DMS53 (cell line): ENCODE results near the gene ITFG2.

Source experiments
- DNase-seq: peaks from one replicate; lab custom pipeline; 2025; lab: John Stamatoyannopoulos, UW

The ITFG2 gene

DNA sequence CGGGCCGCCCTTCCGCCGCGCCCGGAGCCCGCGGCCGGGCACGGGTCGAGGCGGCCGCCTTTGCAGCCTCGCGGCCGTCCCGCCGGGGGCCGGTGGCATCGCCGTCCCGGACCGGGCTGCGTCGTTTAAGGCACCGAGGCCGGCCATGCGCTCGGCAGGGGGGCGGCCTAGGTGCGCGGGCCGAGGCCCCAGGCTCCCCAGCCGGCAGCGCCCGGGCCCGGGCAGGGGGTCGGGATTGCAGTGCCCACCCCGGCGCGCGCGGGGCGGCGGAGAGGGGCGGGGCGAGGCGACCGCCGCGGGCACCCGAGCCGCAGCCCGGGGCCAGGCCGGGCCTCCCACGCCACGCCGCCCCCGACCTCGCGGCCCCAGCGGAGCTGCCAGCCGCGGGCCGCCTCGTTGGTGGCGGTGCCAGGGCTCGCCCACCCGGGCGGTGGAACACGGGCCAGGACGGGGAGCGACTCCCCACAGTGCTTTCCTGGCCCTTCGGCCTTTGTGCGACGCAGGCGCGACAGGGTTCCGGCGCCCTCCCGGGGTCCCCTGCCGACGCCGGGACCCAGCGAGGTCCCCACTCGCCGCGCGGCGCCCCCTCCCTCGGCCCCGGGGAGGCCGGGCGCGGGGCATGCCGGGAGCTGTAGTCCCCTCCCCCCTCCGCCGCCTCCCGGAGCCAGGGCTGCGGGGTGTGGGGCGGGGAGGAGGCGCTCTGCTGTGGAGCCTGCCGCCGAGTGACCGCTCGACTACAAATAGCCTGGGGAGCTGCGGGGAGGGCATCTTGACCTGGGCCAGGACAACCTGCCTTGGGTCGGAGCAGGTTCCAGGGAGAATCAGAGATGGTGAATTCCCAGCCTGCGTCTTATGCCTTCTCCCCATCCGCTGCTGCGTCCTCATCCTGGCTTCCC lies 16.9 kb upstream of the ITFG2 start:
- DNase-seq, result peak; percentile 88

DNA sequence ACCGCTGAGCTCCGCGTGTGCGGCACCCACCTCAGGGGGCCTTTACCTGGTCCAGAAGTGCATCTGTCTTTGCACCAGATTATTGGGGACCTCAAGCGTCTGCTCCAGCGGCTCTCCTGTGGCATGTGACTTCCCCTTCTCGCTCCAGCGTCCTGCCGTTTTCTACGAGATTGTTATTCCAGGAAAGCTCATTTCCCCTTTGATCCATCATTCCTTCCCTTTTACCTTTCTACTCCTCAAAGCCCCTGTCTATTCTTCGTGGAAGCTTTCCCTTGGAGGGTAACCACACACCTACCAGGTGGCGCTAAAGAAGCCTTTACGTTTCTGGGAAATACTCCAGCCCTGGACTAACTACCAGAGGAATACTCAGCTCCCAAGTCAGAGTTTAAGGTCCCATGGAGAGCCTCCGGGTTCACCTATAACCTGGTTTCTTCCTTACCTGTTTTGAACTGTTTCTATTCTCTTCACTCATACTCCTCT lies 16.2 kb upstream of the ITFG2 start:
- peak; percentile 65 for DNase-seq

DNA sequence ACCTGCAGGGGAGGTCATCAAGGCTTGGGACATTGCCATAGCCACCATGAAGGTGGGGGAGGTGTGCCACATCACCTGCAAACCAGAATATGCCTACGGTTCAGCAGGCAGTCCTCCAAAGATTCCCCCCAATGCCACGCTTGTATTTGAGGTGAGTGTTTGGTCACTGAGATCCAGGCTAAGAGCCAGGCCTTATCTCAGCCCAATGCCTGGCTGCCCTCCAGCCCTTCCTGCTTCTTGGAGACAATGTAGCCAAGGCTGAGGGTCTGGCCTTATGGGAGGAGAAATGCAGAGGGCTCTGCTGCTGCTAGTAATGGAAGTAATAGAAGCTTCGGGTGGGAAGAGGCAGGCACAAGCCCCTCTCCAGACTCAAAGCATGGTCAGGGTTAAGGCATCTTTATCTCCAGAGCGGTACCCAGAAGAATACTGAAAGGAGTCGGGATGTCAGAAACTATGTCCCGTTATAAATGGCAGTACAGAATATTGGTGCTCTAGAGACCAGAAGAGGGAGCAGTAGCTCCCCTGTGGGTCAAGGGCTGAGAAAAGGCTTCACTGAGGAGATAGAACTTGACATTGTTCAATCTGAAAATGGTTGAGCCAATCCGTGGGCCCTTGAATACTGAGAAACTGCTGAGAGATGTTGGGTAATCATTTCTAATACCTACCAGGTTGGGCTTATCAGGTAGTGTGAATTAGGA lies 14.6 kb upstream of the ITFG2 start:
- no peak for DNase-seq

DNA sequence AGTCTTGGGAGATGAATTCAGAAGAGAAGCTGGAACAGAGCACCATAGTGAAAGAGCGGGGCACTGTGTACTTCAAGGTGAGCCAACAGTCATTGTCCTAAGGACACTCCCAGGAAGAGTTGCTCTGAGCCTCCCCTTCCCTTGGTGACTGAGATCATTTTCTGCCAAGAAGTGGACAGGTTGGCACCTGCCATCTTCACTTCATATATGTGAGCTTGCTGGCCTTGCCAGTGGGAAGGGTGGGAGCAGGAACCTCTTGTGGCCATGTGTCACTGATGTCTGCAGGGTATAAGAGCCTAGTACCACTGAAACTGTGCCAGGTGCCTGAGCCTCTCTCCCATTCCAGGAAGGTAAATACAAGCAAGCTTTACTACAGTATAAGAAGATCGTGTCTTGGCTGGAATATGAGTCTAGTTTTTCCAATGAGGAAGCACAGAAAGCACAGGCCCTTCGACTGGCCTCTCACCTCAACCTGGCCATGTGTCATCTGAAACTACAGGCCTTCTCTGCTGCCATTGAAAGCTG lies 12.4 kb upstream of the ITFG2 start:
- no peak for DNase-seq

DNA sequence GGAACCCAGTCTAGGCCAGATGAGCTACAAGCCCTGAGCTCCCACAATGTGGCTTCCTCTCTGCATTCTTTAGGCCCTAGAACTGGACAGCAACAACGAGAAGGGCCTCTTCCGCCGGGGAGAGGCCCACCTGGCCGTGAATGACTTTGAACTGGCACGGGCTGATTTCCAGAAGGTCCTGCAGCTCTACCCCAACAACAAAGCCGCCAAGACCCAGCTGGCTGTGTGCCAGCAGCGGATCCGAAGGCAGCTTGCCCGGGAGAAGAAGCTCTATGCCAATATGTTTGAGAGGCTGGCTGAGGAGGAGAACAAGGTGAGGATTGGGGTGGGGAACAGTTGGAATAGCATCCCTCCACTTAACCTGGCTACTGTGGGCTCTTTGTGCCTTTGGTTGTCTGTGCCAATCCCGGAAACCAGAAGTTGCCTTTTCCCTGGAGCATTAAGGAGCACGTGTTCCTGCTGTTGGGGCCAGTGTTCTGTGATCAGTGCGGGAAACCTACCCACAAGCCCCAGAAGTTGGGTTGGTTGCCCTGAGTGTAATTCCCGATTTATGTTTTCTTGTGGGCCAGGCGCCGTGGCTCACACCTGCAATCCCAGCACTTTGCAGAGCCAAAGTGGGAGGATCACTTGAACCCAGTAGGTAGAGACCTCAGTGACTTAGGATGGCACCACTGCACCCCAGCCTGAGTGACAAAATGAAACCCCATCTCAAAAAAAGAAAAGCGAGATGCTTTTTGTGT lies 11.3 kb upstream of the ITFG2 start:
- no peak for DNase-seq

DNA sequence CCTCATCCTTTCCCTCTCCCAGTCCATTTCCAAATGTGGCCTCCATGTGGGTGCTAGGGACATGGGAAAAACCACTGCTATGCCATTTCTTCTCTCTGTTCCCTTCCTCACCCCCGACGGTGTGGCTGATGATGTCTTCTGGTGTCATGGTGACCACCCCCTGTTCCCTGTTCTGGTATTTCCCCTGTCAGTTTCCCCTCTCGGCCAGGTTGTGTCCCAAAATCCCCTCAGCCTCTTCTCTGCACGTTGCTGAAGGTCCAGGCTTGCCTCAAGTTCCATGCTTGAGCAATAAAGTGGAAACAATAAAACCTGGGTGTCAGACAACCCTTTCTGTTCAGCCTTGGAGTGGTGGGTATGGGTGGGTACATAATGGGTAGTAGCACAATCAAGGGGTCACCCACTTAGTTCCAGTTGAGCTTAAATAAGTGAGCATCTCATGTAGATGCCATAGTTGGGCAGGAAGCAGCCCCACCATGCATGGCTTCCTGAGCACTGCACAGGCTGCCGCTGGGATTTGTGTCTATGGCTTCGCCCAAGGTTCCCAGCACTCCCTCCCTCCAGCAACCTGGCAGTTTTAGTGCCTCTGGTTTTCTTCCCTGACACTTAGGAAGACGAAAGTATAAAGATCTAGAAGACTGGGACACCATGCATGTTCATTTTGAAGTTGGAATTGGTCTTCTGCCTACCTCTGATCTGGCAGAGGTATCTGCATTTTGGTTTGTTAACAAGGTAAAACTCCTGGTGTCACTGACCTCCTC lies 8.7 kb upstream of the ITFG2 start:
- DNase-seq, result no peak

DNA sequence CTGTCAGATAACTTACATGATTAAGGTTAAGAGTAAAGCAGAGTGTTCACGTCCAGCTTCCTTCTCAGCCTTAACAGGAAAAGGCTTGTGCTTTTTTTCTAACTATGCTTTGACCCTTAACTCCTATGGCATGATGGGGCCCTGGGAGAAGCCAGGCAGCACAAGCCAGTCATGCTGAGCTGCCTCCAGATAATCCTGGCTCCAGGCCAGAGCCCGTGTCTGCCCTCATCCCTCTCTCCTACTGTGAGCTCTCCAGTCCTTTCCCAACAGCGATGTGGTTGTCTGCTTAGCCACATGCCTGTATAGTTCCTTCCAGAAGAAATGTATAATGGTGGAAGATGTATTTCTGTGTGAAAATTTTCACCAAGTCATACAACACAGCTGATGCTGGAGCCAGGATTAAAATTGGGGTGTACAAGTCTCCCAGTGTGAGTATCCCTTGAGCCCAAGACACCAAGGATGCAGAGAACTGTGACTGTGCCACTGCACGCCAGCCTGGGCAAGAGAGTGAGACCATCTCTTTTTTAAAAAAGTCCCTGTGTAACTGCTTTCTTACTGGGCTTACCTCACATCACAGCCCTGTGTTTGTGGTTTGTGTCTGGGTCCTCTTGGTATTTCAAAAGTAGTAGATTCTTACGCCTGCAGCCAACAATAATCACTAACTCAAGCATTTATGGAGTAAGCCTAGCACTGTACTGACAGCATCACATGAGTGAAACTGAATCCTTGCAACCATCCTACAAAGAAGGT lies 7.9 kb upstream of the ITFG2 start:
- DNase-seq, result no peak

DNA sequence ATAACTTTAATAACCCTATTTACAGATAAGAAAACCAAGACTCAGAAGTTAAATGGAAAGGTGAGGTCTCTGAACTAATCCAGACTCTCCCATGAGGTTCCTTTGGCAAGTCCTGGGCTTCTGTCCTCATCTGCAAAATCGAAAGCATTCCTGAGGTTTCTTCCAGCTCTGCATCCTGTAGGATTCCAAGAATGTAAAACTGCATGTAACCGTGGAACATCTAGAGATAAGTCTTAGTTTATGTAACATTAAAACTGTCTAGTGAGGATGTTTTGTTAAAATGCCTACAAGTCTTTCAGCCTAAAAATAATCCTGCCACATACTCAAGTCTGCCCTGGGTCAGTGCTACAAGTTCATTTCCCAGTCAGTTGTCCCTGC lies 7.3 kb upstream of the ITFG2 start:
- DNase-seq, result no peak

DNA sequence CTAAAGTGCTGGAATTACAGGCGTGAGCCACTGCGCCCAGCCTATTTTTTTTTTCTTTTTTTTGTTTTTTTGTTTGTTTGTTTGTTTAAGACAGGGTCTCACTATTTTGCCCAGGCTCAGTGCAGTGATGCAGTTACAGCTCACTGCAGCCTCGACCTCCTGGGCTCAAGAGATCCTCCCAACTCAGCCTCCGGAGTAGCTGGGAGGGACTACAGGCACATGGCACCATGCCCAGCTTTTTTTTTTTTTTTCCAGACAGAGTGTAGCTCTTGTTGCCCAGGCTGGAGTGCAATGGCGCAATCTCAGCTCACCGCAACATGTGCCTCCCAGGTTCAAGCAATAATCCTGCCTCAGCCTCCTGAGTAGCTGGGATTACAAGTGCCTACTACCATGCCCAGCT lies 5.8 kb upstream of the ITFG2 start:
- no peak for DNase-seq

DNA sequence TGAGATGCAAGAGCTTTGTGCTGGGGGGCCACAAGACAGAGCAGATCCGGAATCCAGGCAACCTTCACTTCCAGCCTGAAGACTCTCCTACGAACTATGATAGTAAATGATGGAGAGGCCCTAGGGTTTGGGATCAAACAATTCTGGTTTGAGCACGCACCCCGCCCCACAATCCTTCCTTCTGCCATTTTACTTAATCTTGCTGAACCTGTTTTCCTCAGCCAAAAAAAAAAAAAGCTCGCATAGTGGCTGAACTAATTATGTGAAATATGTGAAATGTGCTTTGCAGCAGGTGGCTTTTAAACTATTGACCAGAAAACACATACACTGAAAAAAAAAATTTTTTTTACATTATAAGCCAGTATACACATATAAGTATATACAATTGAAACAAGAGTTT lies 667 bp upstream of the ITFG2 start:
- DNase-seq, result peak; percentile 64

DNA sequence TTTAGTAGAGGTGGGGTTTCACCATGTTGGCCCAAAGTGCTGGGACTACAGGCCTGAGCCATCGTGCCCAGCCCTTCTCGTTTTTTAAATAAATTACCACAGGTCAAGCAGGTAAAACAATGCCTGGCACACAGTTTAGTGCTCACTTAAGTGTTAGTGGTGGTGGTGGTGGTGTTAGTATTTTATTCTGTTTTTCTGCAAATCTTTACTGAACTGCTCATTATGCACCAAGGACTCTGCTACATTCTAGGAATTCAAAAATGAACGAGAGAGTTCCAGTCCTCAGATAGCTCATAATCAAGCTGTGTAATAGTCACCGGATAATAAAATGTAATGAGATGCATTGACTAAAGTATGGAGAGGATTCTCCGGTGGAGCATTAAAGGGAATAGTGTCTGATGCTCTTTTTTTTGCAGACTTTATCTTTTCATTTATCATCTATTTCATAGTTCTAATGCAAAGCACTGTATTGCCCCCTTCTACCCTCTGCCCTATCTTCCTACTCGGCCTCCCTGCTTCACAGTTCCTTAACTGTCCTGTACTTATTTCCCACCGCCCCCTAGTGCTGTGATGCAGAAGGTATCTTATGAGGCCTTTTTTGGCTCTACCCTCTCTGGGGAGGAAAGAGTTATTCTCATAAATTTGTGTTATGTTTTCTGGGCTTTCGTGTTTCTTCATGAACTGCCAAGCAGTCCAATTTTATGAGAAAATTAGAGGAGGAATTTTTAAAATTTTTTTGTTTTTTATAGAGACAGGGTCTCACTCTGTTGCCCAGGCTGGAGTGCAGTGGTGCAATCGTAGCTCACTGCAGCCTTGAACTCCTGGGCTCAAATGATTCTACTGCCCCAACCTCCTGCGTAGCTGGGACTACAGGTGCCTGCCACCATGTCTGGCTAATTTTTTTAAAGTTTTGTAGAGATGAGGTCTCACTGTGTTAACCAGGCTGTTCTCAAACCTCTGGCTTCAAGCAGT lies 1.0 kb downstream of the ITFG2 start:
- peak; percentile 90 for DNase-seq

DNA sequence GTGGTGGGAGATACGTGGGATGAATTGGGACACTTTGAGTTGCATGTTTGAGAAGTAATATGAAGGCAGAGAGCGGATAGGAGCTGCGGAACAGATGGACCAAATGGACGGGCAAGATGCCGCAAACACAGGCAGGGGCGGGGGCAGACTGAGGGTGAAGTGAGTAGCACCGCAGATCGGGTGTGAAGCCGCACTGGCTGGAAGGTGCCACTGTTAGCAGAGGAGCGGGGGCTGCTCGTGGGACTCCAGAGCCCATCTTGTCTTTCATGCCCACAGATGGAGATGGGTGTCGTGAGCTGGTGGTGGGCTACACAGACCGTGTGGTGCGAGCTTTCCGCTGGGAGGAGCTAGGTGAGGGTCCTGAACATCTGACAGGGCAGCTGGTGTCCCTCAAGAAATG lies 7.3 kb downstream of the ITFG2 start:
- DNase-seq, result no peak

DNA sequence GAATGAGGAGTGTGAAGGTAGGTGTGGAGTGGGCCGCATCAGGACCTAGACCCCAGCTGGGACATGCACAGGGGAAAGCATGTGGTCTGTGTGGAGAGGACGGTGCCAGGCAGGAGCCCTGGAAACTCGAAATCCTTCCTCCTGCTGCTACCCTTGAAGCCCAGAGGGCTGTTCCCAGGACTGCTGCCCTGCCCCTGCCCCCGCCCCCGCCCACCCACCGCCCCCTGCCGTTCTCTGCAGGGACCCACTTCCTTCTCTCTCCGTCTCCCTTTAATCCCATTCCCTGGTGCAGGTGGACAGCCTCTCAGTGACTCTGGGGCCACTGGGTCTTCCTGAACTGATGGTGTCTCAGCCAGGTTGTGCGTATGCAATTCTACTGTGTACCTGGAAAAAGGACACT lies 8.0 kb downstream of the ITFG2 start:
- DNase-seq, result no peak

DNA sequence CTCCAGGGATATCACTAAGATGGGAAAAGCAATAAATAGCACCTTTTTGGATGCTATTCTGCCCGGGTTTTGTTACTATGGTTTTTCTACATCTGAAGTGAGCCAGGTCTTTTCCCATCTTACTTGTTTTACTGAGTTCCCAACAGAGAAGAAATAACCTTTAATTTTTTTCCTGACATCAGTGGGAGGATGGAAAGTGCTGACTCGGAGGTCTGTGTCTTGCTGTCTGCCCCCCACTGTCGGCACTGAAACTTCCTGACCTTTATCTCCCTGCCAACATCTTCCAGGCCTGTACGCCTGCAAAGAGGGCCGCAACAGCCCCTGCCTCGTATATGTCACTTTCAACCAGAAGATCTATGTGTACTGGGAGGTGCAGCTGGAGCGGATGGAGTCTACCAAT lies 11.0 kb downstream of the ITFG2 start:
- DNase-seq, result no peak

DNA sequence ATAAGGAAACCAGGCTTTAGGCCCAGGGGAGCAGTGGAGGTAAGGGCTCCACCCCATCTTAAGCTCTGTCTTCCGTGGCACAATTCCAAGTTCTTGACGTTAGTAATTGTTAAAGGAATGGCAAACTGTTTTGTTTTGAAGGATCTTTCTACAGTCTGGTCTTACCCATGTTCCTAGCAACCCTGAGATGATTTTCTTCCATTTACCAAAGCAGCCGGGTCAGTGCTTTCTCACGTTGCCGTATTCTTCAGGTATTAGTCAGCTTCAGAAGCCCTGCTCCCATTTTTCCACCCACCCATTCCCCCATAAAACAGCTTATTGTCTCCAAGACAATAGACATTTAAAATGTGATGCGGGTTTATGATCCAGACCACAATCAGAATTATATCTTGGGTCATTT lies 12.1 kb downstream of the ITFG2 start:
- no peak for DNase-seq

DNA sequence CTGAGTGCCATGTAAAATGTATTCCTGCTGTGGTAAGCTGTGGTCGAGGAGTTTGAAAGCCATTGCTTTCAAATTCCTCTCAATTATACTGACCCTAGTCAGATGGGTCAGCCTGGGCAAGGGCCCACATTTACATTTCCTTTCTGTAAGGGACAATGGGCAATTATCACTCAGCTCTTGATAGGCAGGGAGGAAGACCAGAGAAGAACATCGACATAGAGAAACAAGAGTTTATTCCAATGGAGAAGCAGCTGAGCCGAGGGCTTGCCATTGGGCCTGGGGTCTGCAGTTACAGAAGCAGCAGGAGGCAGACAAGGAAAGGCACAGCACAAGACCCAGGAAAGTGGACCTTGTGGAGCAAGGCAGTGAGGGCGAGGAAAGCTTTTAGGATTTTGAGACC lies 12.7 kb downstream of the ITFG2 start:
- DNase-seq, result no peak

DNA sequence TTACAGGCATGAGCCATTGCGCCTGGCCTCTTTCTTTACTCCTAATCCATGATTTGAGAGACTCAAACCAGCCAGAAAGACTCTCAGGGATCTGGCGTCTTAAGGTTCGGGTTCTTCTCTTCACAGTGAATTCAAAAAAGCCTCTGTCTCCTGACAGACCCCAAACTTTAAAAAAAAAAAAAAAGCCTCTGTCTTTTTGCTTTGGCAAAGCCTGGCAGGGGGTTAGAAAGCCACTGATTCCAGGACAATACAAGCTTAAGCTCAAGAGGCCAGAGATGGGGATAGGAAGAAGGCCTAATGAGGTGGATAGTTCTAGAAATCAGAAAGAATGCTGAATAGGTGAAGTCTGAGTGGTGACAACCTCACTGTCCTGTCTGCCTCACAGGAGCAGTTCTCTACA lies 13.6 kb downstream of the ITFG2 start:
- no peak for DNase-seq

DNA sequence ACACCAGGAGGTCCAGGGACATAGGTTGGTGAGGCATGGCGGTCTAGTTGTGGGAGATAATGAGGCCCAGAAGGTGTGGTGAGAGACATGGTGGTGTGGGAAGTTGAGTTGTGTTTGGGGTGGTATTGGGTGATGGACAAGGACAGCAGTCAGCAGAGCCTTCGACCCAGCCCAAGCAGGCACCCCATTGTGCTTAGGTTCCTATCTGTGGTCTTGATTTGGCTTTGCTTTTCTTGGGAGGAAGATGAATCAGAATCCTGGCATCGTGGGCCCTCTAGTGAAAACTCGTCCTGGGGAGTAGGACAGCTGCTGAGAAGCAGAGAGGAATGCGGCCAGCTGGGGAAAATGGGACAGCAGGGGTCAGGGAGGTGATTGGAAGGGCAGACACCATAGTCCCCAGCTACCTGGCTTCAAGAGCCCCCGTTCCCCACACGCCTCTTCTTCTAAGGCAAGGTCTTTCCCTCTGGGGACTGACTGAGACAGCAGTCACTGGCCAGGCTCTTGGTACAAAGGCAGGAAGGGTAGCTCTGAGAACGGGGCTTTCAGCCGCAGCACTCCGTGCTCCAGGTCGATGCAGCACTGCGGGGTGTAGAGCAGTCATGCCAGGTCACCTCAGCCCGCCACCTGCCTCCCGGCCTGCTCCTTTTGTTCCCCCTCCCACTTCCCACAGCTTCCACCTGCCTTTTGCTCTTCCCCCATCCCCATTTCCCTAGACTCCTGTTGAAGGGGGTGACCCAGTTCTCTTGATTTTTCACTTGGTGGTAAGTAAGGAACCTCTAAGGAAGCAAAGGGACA lies 14.4 kb downstream of the ITFG2 start:
- no peak for DNase-seq

DNA sequence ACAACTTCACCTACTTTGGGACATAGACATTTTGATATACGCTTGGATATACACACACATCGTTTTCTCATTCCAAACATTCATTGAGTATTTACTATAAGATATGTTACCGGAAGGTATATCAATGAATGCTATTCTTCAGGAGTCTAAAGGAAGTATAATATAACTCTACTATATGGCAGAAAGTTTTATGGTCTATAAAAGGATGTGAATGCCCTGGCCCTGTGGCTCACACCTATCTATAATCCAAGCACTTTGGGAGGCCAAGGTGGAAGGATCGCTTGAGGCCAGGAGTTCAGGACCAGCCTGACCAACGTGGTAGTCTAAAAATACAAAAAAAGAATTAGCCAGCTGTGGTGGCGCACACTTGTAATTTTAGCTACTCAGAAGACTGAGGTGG lies 16.8 kb downstream of the ITFG2 start:
- DNase-seq, result no peak
